Smooth muscle cell of trachea (primary cell): ENCODE data around the gene KRTAP25-1. TPM values are rescaled to one million over a fixed set of nuclear protein-coding genes. Genes with fewer than 3 reads are reported as not detected.

ENCODE experiments used
- total RNA-seq: library from RNA; depleted of rRNA; stranded (reverse); fragments of >200 nt; gene quantifications from 2 replicates; pipeline ENCODE4 v1.2.1, GENCODE V29; 2014

The KRTAP25-1 gene, protein sequence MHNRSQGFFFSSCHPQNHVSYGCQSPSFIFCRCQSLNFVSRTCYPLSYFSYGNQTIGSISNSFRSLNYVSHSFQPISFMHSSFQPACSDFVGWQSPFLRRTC
- not detected in 2 replicates for total RNA-seq

DNA sequence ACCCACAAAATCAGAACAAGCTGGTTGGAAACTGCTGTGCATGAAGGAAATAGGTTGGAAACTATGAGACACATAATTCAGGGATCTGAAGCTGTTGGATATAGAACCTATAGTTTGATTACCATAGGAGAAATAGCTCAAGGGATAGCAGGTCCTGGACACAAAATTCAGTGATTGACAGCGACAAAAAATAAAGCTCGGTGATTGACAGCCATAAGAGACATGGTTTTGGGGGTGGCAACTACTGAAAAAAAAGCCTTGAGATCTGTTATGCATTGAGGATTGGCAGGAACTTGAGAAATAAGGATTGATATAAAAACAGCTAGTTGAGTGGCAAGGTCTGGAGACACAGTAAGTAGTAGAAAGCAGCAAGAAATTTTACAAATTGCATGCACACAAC, at the start of gene KRTAP25-1:
TSS of gene KRTAP25-1 (minus strand) at position 300 of the 400 bp plus-strand sequence. CDS start at position 276, 24 bp downstream.

DNA sequence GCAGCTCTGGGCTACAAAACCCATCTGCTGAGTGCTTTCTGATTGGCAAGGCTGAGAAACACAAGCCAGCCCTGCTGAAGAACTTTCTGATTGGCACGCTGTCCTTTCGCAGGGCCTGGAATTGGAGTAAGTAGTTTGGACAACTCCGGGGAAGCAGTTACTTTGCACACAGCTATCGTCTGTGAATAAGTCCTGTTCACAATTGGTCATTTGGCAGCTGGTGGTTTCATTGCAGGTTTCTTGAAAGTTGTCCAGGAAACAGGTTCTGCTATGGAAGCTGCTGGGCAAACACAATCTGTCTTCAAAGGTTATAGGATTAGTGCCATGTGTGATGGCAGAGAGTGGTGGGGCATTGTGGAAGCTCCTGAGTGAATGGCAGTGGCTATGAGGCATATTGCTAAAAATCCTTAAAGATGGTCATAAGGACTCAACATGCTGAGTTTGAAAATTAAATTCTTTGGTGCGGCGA, 48.0 kb upstream of the KRTAP25-1 start, which contains the start of gene KRTAP27-1:
TSS of gene KRTAP27-1 (minus strand) at position 419 of the 469 bp plus-strand sequence. CDS start at position 393, 26 bp downstream.

DNA sequence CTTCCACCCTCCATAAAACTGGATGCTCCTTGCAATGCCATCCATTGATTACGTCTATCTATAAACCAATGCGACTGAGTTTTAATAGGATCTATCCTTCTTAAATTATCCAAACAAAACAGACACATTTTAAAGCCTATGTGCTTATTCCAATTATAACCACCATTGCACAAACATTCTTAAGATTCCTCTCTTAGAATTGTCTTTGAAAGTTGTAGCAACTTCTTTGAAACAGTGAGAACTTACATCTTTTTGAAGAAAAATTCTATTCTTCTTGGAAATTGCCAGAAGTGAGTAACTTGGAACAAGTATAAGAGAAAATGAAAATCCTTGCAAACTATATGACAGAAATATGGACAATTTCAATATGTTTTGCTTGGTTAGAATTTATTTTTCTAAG, 30.9 kb upstream of the KRTAP25-1 start, which contains the start of gene KRTAP26-1:
TSS of gene KRTAP26-1 (minus strand) at position 101 of the 400 bp plus-strand sequence. CDS start 280 bp downstream, outside the sequence.

DNA sequence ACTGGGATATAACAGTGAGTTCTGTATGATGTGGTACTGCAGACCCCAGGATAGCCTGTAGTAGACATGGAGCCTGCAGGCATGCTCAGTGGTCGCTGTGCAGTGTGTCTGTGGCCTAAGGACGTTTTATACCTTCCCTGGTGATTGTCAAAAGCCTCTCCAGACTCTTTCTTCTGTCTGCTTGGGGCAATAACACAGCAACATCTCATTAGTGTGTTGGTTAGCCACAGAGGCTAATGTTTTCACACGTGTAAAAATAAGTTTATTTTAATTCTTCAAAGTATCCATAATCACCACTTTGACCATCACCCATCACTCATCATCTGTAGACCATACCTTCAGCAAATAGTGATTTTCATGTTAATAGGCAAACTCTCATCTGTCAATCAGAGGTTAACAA, 6.5 kb downstream of the KRTAP25-1 start, which contains the start of gene KRTAP24-1:
TSS of gene KRTAP24-1 (minus strand) at position 101 of the 400 bp plus-strand sequence. CDS start at position 83, 18 bp downstream.

Other genes starting within 250 kb of the KRTAP25-1 start
- not detected in 2 replicates for gene CLDN17, start 122.7 kb downstream of the KRTAP25-1 start, total RNA-seq
- gene CLDN8, start 73.4 kb downstream of the KRTAP25-1 start, total RNA-seq: not detected in 2 replicates
- not detected in 2 replicates for gene KRTAP24-1, start 6.6 kb downstream of the KRTAP25-1 start, total RNA-seq
- not detected in 2 replicates for gene KRTAP26-1, start 30.8 kb upstream of the KRTAP25-1 start, total RNA-seq
- gene KRTAP27-1, start 48.2 kb upstream of the KRTAP25-1 start, total RNA-seq: not detected in 2 replicates
- gene KRTAP23-1, start 59.1 kb upstream of the KRTAP25-1 start, total RNA-seq: not detected in 2 replicates
- gene KRTAP13-2, start 82.8 kb upstream of the KRTAP25-1 start, total RNA-seq: not detected in 2 replicates
- not detected in 2 replicates for gene KRTAP13-1, start 106.5 kb upstream of the KRTAP25-1 start, total RNA-seq
- gene KRTAP13-3, start 136.4 kb upstream of the KRTAP25-1 start, total RNA-seq: not detected in 2 replicates
- gene KRTAP13-4, start 140.7 kb upstream of the KRTAP25-1 start, total RNA-seq: not detected in 2 replicates
- gene KRTAP15-1, start 150.8 kb upstream of the KRTAP25-1 start, total RNA-seq: not detected in 2 replicates
- gene KRTAP19-1, start 190.9 kb upstream of the KRTAP25-1 start, total RNA-seq: not detected in 2 replicates
- not detected in 2 replicates for gene KRTAP19-2, start 197.9 kb upstream of the KRTAP25-1 start, total RNA-seq
- not detected in 2 replicates for gene KRTAP19-3, start 202.5 kb upstream of the KRTAP25-1 start, total RNA-seq
- gene KRTAP19-4, start 207.7 kb upstream of the KRTAP25-1 start, total RNA-seq: not detected in 2 replicates
- gene KRTAP19-5, start 212.6 kb upstream of the KRTAP25-1 start, total RNA-seq: not detected in 2 replicates